ENCODE measurements around the gene ATP13A3. TPM values are rescaled to one million over a fixed set of nuclear protein-coding genes. Genes with fewer than 3 reads are reported as not detected.

The ATP13A3 gene
- total and polyA plus RNA-seq, 4 donors = 33.6 to 257 (median 56.4) TPM

DNA sequence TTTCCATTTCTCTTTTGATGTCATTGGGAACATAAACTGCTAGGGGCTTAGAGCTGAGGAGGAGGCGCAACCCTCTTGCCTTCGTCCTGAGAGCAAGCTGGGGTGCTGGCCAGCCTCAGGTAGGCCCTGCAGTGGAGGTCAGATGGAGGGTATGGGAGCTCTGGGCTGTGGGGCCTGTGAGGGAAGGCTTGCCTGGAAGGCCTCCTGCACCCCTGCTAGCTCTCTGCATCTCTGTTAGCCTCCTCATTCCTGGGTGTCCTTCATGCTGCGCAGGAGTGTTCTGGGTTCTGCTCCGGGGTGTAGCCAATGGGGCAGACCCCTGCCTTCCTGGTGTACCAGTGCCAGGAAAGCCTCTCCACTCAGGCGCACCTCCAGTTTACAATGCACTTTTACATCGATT lies 99.5 kb downstream of the ATP13A3 start (continued):
- TF ChIP-seq HNF4G (IDR thresholded peaks at IDR 0.05) (no peak), YY1 (IDR thresholded peaks at IDR 0.05) (no peak), SP1 (IDR thresholded peaks at IDR 0.05) (no peak), RXRA (IDR thresholded peaks at IDR 0.05) (no peak)

DNA sequence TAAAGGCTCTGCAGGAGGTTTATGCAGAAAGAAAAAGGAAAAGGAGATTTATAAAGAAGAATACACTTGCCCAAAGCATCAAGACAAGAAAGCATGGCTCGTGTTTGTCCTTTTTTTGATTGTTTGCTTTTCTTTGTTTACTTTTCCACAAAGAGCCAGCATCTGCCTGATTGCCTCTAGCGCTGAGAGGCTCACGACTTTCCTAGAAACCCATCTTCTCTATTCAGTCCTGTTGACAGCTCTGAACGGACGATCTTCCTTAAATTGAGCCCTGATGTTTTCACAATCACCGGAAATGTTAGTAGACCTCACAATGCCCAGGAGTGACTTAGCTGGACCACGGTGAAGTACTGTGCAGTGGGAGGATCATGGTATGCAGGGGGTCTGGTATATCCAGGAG lies 100.2 kb downstream of the ATP13A3 start:
- whole genome bisulfite sequencing = 46% methylated on average over 7 of the region's 7 CpGs
- Histone ChIP-seq H3K36me3 (ENCODE audit: control insufficient read depth in 4 of 4, insufficient read depth in 3 of 4, low read depth in 1 of 4, low read length in 3 of 4) (no peaks in the 10 kb centered on the region), H3K4me3 (ENCODE audit: low read depth in 1 of 3, low read length in 3 of 3) (no peak overlapping the region), H3K9me3 (ENCODE audit: control insufficient read depth in 4 of 4, low read length in 3 of 4) (no peaks in the 10 kb centered on the region), H3K27me3 (ENCODE audit: control insufficient read depth in 4 of 4, insufficient read depth in 4 of 4, low read length in 3 of 4) (no peaks in the 10 kb centered on the region), H3K4me1 (ENCODE audit: control insufficient read depth in 4 of 4, insufficient read depth in 4 of 4, low read length in 3 of 4) (no peaks in the 10 kb centered on the region), H3K27ac (ENCODE audit: low read depth in 1 of 2, low read length in 2 of 2) (no peak overlapping the region), H3K9ac (ENCODE audit: low read depth in 1 of 2, low read length in 2 of 2) (no peak overlapping the region)
- TF ChIP-seq FOXA2 (IDR thresholded peaks at IDR 0.05) (peak; percentile 73), FOXA1 (IDR thresholded peaks at IDR 0.05) (no peak), HNF4A (conservative IDR thresholded peaks at IDR 0.05) (peak in 1 of 2 donors; percentile 3)
- no peak for DNase-seq (ENCODE audit: low spot score)

DNA sequence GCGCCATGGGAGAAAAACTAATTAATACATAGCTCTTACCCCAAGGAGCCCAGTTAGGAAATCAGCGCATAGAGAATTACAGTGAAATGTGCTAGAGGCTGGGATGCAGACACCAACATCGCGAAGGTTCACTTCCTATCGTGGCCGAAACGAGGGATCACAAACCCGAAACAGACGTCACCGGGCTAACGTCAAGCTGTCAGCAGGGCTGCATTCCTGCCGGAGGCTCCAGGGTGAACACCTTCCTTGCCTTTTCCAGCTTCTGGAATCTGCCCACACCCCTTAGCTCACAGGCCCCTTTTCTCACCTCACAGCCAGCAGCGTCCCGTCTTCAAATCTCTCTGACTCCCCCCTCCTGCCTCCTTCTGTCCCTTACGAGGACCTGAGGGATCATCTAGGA lies 100.7 kb downstream of the ATP13A3 start:
- 83% methylated on average over 15 of the region's 15 CpGs for WGBS
- Histone ChIP-seq H3K4me3 (ENCODE audit: low read depth in 1 of 3, low read length in 3 of 3) (no peak overlapping the region), H3K4me1 (ENCODE audit: control insufficient read depth in 4 of 4, insufficient read depth in 4 of 4, low read length in 3 of 4) (no peaks in the 10 kb centered on the region), H3K36me3 (ENCODE audit: control insufficient read depth in 4 of 4, insufficient read depth in 3 of 4, low read depth in 1 of 4, low read length in 3 of 4) (no peaks in the 10 kb centered on the region), H3K27me3 (ENCODE audit: control insufficient read depth in 4 of 4, insufficient read depth in 4 of 4, low read length in 3 of 4) (no peaks in the 10 kb centered on the region), H3K9me3 (ENCODE audit: control insufficient read depth in 4 of 4, low read length in 3 of 4) (no peaks in the 10 kb centered on the region), H3K9ac (ENCODE audit: low read depth in 1 of 2, low read length in 2 of 2) (no peak overlapping the region), H3K27ac (ENCODE audit: low read depth in 1 of 2, low read length in 2 of 2) (no peak overlapping the region)
- DNase-seq (ENCODE audit: low spot score) = no peak
- no peak for TF ChIP-seq YY1 (IDR thresholded peaks at IDR 0.05)
- TF ChIP-seq, protein P1, sequence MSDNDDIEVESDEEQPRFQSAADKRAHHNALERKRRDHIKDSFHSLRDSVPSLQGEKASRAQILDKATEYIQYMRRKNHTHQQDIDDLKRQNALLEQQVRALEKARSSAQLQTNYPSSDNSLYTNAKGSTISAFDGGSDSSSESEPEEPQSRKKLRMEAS (IDR thresholded peaks at IDR 0.05) = no peak
- TF ChIP-seq TAF1 (conservative IDR thresholded peaks at IDR 0.05) = no peak
- no peak for TF ChIP-seq RAD21 (IDR thresholded peaks at IDR 0.05)
- no peak for TF ChIP-seq RXRA (IDR thresholded peaks at IDR 0.05)
- TF ChIP-seq FOXA2 (IDR thresholded peaks at IDR 0.05) = no peak
- TF ChIP-seq NR2F2 (IDR thresholded peaks at IDR 0.05) = no peak
- no peak for TF ChIP-seq EGR1 (IDR thresholded peaks at IDR 0.05; ENCODE audit: low read depth in 2 of 2)
- TF ChIP-seq, protein P2, sequence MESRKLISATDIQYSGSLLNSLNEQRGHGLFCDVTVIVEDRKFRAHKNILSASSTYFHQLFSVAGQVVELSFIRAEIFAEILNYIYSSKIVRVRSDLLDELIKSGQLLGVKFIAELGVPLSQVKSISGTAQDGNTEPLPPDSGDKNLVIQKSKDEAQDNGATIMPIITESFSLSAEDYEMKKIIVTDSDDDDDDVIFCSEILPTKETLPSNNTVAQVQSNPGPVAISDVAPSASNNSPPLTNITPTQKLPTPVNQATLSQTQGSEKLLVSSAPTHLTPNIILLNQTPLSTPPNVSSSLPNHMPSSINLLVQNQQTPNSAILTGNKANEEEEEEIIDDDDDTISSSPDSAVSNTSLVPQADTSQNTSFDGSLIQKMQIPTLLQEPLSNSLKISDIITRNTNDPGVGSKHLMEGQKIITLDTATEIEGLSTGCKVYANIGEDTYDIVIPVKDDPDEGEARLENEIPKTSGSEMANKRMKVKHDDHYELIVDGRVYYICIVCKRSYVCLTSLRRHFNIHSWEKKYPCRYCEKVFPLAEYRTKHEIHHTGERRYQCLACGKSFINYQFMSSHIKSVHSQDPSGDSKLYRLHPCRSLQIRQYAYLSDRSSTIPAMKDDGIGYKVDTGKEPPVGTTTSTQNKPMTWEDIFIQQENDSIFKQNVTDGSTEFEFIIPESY (IDR thresholded peaks at IDR 0.05) = no peak
- TF ChIP-seq, protein P3, sequence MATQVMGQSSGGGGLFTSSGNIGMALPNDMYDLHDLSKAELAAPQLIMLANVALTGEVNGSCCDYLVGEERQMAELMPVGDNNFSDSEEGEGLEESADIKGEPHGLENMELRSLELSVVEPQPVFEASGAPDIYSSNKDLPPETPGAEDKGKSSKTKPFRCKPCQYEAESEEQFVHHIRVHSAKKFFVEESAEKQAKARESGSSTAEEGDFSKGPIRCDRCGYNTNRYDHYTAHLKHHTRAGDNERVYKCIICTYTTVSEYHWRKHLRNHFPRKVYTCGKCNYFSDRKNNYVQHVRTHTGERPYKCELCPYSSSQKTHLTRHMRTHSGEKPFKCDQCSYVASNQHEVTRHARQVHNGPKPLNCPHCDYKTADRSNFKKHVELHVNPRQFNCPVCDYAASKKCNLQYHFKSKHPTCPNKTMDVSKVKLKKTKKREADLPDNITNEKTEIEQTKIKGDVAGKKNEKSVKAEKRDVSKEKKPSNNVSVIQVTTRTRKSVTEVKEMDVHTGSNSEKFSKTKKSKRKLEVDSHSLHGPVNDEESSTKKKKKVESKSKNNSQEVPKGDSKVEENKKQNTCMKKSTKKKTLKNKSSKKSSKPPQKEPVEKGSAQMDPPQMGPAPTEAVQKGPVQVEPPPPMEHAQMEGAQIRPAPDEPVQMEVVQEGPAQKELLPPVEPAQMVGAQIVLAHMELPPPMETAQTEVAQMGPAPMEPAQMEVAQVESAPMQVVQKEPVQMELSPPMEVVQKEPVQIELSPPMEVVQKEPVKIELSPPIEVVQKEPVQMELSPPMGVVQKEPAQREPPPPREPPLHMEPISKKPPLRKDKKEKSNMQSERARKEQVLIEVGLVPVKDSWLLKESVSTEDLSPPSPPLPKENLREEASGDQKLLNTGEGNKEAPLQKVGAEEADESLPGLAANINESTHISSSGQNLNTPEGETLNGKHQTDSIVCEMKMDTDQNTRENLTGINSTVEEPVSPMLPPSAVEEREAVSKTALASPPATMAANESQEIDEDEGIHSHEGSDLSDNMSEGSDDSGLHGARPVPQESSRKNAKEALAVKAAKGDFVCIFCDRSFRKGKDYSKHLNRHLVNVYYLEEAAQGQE (IDR thresholded peaks at IDR 0.05) = no peak
- no peak for TF ChIP-seq HNF4G (IDR thresholded peaks at IDR 0.05)
- TF ChIP-seq, protein P4, sequence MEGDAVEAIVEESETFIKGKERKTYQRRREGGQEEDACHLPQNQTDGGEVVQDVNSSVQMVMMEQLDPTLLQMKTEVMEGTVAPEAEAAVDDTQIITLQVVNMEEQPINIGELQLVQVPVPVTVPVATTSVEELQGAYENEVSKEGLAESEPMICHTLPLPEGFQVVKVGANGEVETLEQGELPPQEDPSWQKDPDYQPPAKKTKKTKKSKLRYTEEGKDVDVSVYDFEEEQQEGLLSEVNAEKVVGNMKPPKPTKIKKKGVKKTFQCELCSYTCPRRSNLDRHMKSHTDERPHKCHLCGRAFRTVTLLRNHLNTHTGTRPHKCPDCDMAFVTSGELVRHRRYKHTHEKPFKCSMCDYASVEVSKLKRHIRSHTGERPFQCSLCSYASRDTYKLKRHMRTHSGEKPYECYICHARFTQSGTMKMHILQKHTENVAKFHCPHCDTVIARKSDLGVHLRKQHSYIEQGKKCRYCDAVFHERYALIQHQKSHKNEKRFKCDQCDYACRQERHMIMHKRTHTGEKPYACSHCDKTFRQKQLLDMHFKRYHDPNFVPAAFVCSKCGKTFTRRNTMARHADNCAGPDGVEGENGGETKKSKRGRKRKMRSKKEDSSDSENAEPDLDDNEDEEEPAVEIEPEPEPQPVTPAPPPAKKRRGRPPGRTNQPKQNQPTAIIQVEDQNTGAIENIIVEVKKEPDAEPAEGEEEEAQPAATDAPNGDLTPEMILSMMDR (IDR thresholded peaks at IDR 0.05; ENCODE audit: low read depth, low read length, missing input control) = no peak
- no peak for TF ChIP-seq JUND (IDR thresholded peaks at IDR 0.05)
